Rectal smooth muscle tissue (tissue), 1 donor: ENCODE measurements around the gene SIDT2.
A peak's percentile ranks its signal among the peaks of the same experiment; 100 is the strongest.

Experiments used
- H3K27ac ChIP-seq: one replicate; pipeline ENCODE4 v1.7.0; 2013; ENCODE audit warnings: low read depth, low read length, inconsistent platforms
- H3K27me3 ChIP-seq: one replicate; pipeline ENCODE4 v1.7.0; 2013; ENCODE audit warnings: low read length; ENCODE audit not compliant: control insufficient read depth, insufficient read depth
- H3K36me3 ChIP-seq: one replicate; pipeline ENCODE4 v1.7.0; 2013; ENCODE audit warnings: low read length; ENCODE audit not compliant: control insufficient read depth, insufficient read depth
- H3K4me1 ChIP-seq: one replicate; pipeline ENCODE4 v1.7.0; 2013; ENCODE audit warnings: low read length; ENCODE audit not compliant: control insufficient read depth, insufficient read depth
- H3K4me3 ChIP-seq: one replicate; pipeline ENCODE4 v1.7.0; 2013; ENCODE audit warnings: low read length
- H3K9ac ChIP-seq: one replicate; pipeline ENCODE4 v1.7.0; 2013; ENCODE audit warnings: low read length

The SIDT2 gene

GRCh38 chr11:117195761-117196160 lies 17.2 kb downstream of the SIDT2 start:
- peaks cover 5% of the 10 kb centered on the region for H3K4me1 ChIP-seq

GRCh38 chr11:117197006-117197405 lies 18.5 kb downstream of the SIDT2 start:
- Histone ChIP-seq H3K4me3 (no peak overlapping the region), H3K4me1 (peaks cover 8% of the 10 kb centered on the region), H3K27me3 (no peaks in the 10 kb centered on the region), H3K27ac (peak overlapping the region; percentile 98), H3K36me3 (peaks cover 17% of the 10 kb centered on the region), H3K9ac (no peak overlapping the region)

More at GRCh38 chr11:117195761-117196160, 17.2 kb downstream of the SIDT2 start:
- peaks cover 9% of the 10 kb centered on the region for H3K36me3 ChIP-seq
- H3K9ac ChIP-seq, result no peak overlapping the region
- no peak overlapping the region for H3K27ac ChIP-seq
- H3K4me3 ChIP-seq, result no peak overlapping the region
- no peaks in the 10 kb centered on the region for H3K27me3 ChIP-seq

- Histone ChIP-seq H3K27me3 (no peaks in the 10 kb centered on the region), H3K27ac (peak overlapping the region; percentile 98), H3K4me3 (peak overlapping the region; percentile 71), H3K4me1 (peaks cover 11% of the 10 kb centered on the region), H3K9ac (peak overlapping the region; percentile 49), H3K36me3 (peaks cover 23% of the 10 kb centered on the region)
These were observed 19.2 kb downstream of the SIDT2 start for GRCh38 chr11:117197516-117198456.

DNA sequence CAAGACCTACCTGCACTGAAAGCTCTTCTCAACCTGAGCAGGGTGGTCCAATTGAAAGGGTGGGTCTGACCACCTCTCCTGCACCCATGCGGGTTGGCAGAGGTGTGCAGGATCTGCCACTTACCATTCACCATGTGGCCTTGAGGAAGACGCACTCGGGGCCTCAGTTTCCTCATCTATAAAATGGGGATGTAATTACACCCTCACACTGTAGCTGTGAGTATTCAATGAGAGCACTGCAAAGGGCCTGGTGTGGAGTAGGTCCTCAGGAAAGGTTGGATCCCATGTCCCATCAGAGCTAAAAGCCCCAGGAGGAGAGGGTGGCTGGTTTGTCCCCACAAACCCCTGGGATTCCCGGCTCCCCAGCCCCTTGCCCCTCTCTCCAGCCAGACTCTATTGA lies 20.1 kb downstream of the SIDT2 start:
- Histone ChIP-seq H3K4me3 (peak overlapping the region; percentile 71), H3K27me3 (no peaks in the 10 kb centered on the region), H3K36me3 (peaks cover 30% of the 10 kb centered on the region), H3K27ac (peak overlapping the region; percentile 98), H3K9ac (peak overlapping the region; percentile 49), H3K4me1 (peaks cover 17% of the 10 kb centered on the region)

DNA sequence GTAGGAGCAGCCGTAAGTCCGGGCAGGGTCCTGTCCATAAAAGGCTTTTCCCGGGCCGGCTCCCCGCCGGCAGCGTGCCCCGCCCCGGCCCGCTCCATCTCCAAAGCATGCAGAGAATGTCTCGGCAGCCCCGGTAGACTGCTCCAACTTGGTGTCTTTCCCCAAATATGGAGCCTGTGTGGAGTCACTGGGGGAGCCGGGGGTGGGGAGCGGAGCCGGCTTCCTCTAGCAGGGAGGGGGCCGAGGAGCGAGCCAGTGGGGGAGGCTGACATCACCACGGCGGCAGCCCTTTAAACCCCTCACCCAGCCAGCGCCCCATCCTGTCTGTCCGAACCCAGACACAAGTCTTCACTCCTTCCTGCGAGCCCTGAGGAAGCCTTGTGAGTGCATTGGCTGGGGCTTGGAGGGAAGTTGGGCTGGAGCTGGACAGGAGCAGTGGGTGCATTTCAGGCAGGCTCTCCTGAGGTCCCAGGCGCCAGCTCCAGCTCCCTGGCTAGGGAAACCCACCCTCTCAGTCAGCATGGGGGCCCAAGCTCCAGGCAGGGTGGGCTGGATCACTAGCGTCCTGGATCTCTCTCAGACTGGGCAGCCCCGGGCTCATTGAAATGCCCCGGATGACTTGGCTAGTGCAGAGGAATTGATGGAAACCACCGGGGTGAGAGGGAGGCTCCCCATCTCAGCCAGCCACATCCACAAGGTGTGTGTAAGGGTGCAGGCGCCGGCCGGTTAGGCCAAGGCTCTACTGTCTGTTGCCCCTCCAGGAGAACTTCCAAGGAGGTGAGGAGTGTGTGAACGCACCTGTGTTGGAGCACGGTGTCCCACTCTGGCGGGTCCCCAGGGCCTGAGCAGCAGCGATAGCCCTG lies 20.7 kb downstream of the SIDT2 start, which contains the start of gene TAGLN:
Gene TAGLN, plus strand, starts transcription at position 318 of the 863 bp plus-strand sequence. CDS start 3,644 bp downstream, outside the sequence.
- H3K27ac ChIP-seq, result peak within 1 kb of the TSS; percentile 99
- H3K36me3 ChIP-seq, result peaks cover 36% of the 10 kb centered on the region
- H3K9ac ChIP-seq, result peak within 1 kb of the TSS; percentile 93
- H3K4me3 ChIP-seq, result peak within 1 kb of the TSS; percentile 86
- no peaks in the 10 kb centered on the region for H3K27me3 ChIP-seq
- peaks cover 24% of the 10 kb centered on the region for H3K4me1 ChIP-seq

GRCh38 chr11:117199916-117200812 lies 21.6 kb downstream of the SIDT2 start:
- H3K27me3 ChIP-seq, result no peaks in the 10 kb centered on the region
- peaks cover 42% of the 10 kb centered on the region for H3K36me3 ChIP-seq
- peak overlapping the region; percentile 86 for H3K4me3 ChIP-seq
- peak overlapping the region; percentile 99 for H3K27ac ChIP-seq
- H3K4me1 ChIP-seq, result peaks cover 33% of the 10 kb centered on the region
- H3K9ac ChIP-seq, result peak overlapping the region; percentile 93

GRCh38 chr11:117200813-117201657 lies 22.5 kb downstream of the SIDT2 start:
- Histone ChIP-seq H3K36me3 (peaks cover 46% of the 10 kb centered on the region), H3K4me3 (peak overlapping the region; percentile 86), H3K27ac (peak overlapping the region; percentile 99), H3K27me3 (no peaks in the 10 kb centered on the region), H3K9ac (peak overlapping the region; percentile 93), H3K4me1 (peaks cover 38% of the 10 kb centered on the region)

DNA sequence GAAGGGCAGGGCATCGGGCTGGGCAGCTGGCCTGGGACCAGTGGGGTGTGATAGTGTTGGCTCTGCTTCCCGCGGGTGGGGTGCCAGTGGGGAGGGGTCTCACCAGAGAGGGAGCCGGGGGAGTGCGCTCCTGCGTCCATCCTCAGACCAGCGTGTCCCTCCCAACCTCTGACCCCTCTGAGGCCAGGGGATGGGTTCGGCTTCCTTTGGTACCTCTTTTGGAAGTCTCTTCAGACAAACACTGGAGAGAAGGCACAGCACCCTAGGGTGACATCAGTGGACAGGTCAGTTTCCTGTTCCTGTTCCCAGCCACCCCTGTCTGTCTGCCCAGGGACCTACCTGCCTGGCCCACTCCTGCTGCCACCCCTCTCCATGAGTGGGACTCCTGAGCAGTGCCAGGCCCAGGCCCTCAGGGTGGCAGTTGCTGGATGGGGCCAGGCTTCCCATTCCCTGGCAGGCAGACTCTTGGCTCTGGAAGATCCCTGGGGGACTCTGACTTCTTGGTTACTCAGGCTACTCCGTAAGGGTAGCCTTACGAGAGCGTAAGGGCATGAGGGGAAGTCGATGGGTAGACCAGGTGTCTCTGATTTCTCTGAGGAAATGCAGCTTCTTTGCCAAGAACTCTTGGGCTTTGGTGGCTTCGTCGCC lies 23.2 kb downstream of the SIDT2 start:
- peaks cover 48% of the 10 kb centered on the region for H3K36me3 ChIP-seq
- H3K9ac ChIP-seq, result peak overlapping the region; percentile 93
- peak overlapping the region; percentile 86 for H3K4me3 ChIP-seq
- peak overlapping the region; percentile 99 for H3K27ac ChIP-seq
- no peaks in the 10 kb centered on the region for H3K27me3 ChIP-seq
- H3K4me1 ChIP-seq, result peaks cover 40% of the 10 kb centered on the region

- Histone ChIP-seq H3K27ac (peak overlapping the region; percentile 99), H3K27me3 (no peaks in the 10 kb centered on the region), H3K36me3 (peaks cover 48% of the 10 kb centered on the region), H3K4me1 (peaks cover 40% of the 10 kb centered on the region), H3K9ac (no peak overlapping the region), H3K4me3 (peak overlapping the region; percentile 86)
These were observed 24.0 kb downstream of the SIDT2 start for GRCh38 chr11:117202386-117203068.

DNA sequence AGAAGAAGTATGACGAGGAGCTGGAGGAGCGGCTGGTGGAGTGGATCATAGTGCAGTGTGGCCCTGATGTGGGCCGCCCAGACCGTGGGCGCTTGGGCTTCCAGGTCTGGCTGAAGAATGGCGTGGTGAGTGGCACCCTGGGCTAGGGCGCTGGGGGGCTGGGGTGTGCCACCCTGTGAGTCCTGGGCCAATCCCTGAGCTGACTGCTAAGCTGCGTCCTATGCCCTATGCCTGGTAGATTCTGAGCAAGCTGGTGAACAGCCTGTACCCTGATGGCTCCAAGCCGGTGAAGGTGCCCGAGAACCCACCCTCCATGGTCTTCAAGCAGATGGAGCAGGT lies 24.5 kb downstream of the SIDT2 start:
- H3K27me3 ChIP-seq, result no peaks in the 10 kb centered on the region
- peak overlapping the region; percentile 99 for H3K27ac ChIP-seq
- H3K9ac ChIP-seq, result peak overlapping the region; percentile 38
- H3K36me3 ChIP-seq, result peaks cover 48% of the 10 kb centered on the region
- peak overlapping the region; percentile 86 for H3K4me3 ChIP-seq
- H3K4me1 ChIP-seq, result peaks cover 40% of the 10 kb centered on the region
